HG03520 (cell line): Measurements from ENCODE around the gene TAF5L.
"Not testable (repeated sequence)": the region's sequence is repeated elsewhere in the genome, so short reads cannot be mapped to it uniquely, and the experiment has no call there.

ENCODE experiments used
- ATAC-seq: cut with Tn5 transposase; IDR thresholded peaks from one replicate; pipeline ENCODE4 v1.9.1; 2021; ENCODE audit warnings: mild to moderate bottlenecking, moderate library complexity; ENCODE audit not compliant: unreplicated experiment

Gene TAF5L

DNA sequence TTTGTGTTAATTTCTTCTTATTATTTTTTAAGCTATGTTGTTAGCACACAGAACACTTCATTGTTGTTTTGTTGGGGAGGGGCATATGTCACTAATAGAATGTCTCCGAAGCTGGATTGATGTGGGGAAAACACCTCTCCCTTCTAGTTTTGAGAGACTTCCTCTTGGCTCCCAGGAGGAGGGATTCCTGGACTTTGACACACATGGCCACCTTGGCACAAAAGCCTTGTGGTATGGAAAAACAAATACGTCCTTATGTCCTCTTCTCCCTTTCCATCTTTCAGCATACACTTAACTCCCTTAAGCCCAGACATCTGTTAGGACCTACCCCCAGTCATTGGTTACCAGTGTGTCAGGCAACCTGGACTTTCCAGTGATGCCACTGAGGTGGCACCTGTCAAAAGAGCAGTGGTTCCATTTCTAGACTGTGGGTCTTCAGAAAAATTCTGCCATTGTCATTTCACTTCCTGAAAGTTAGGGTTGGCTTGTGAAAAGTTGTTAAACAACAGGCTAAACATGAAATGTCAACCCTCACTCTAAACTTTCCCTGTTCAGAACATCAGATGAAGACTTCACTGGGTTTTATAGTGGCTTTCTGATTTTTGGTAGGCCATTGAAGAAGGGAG lies 54.9 kb downstream of the TAF5L start:
- ATAC-seq: no peak

- no peak for ATAC-seq
These were observed 55.6 kb downstream of the TAF5L start for GRCh38 chr1:229570305-229570704.

- no peak for ATAC-seq
These were observed 58.6 kb downstream of the TAF5L start for GRCh38 chr1:229567109-229567868.

GRCh38 chr1:229563701-229564100 lies 62.2 kb downstream of the TAF5L start:
- no peak for ATAC-seq

DNA sequence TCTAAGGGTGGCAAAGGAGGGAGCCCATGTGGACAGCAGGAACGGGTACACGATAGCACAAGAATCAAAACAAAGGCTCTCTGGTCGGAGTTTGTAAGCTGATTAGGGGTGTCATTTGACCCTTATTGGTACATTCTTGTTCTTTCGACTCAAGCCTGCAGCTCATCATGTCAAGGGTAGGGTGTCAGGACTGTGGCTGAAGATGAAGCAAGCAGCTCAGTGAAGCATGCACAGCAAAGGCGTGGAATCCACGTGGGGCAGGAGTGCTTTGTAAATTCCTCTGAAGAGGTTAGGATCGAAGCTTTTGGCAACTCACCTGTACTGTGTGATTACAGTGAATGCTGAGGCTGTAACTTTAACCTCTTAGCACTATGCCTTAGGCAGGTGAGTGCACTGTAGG lies 62.7 kb downstream of the TAF5L start:
- no peak for ATAC-seq

DNA sequence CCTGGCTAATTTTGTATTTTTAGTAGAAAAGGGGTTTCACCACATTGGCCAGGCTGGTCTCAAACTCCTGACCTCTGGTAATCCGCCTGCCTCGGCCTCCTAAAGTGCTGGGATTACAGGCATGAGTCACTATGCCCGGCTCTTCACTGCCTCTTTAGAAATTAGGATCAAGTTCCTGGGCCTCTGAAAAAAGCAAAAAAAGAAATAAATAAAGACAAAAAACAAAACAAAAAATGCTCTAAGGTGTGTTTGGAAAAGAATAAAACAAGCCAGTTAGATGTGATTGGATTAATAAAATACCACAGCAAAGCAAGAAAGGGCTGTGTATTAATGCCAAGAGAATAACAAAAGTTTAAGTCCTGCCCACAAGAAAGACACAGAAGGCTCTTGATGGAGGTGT lies 63.2 kb downstream of the TAF5L start:
- no peak for ATAC-seq

GRCh38 chr1:229561141-229561540 lies 64.8 kb downstream of the TAF5L start:
- ATAC-seq: no peak

DNA sequence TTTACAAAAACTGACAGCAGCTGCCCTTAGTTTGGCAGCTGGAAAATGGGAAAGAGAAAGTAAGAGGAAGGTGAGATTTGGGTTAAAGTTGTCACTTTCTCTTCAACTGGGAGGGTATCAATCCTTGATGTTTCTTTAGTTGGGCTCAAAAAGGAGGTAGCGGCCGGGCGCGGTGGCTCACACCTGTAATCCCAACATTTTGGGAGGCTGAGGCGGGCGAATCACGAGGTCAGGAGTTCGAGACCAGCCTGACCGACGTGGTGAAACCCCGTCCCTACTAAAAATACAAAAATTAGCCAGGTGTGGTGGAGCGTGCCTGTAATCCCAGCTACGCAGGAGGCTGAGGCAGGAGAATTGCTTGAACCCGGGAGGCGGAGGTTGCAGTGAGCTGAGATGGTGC lies 65.8 kb downstream of the TAF5L start:
- not testable (repeated sequence) for ATAC-seq

- ATAC-seq: not testable (repeated sequence)
These were observed 66.6 kb downstream of the TAF5L start for GRCh38 chr1:229559336-229559801.

- peak; percentile 78 for ATAC-seq
These were observed 67.2 kb downstream of the TAF5L start, which contains the start of gene ABCB10 for GRCh38 chr1:229558460-229559335. Gene ABCB10 (minus strand): TSS chr1:229558707. CDS start chr1:229558652, 55 bp downstream.

- peak; percentile 26 for ATAC-seq
These were observed 68.0 kb downstream of the TAF5L start for GRCh38 chr1:229557913-229558414.

DNA sequence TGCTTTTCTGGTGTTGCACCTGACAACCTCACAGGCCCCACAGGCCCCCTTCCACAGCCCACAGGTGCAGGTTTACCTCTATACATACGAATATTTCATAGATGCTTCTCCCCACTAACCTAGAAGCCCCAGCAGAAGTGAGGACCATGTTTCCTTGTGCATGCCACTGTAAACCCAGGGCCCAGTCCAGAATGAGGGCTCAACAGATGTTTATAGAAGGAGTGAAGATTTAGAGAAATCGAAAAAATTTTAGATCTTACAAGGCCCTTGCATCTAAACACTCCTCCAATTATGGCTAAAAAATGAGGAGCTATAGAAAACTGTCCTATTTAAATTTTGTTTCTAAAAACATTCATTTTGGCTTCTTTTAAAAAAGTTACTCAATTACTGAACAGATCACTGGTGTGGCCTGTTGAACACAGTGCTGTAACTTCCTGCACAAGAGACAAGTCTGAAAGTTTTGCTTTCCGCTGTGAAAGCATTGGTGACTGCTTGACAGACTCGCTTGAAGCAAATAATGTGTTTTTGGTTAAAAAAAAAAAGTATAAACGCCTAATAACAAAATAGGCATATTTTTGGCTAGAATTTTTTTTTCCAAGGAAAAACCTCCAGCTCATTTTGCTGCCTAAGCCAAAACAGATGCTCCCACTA lies 68.6 kb downstream of the TAF5L start:
- no peak for ATAC-seq

GRCh38 chr1:229554886-229555621 lies 70.9 kb downstream of the TAF5L start:
- no peak for ATAC-seq

- ATAC-seq: no peak
These were observed 72.2 kb downstream of the TAF5L start for GRCh38 chr1:229553621-229554130.

DNA sequence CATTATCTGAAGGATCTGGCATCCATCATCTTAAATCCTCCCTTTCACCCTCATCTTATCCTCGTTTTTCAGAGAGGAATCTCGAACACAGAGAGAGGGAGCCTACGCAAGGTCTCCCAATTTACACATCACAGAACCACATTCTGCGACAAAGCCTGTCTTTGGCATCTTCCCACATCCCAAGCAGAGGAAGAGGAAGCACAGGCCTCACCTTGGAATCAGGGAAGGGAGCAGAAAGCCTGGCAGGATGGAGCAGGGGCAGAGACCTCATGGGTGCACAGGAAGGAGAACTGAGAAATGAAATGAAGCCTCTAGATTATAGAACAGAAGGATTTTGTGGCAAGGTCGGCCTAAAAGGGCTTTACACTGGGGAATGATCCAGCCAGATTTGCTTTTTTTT lies 73.2 kb downstream of the TAF5L start:
- no peak for ATAC-seq

- ATAC-seq: no peak
These were observed 74.9 kb downstream of the TAF5L start for GRCh38 chr1:229550812-229551567.

GRCh38 chr1:229547542-229547941 lies 78.4 kb downstream of the TAF5L start:
- ATAC-seq: no peak

- no peak for ATAC-seq
These were observed 81.3 kb downstream of the TAF5L start for GRCh38 chr1:229544587-229544986.
